Measurements from ENCODE around the gene SIRT5.
A peak's percentile ranks its signal among the peaks of the same experiment; 100 is the strongest.

SIRT5 gene

DNA sequence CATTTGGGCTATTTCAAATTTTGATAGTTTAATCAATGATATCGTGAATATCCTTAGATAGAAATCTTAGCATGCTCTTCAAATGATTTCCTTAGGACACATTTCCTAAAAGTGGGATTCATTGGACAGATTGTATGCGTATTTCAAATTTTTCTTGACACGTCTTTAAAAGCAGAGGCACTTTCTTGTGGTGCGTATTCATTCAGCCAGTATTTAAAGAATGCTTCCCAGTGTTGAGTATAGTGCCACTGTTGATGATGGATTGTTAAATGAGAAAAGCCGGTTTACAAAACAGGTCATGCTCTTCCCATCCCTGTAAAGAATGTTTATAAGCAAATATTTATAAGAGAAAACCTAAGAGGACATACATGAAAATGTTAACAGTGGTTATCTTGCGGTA is 25.6 kb downstream of the SIRT5 start:
- H3K9me3 ChIP-seq (ENCODE audit: control insufficient read depth in 5 of 5, low read length in 5 of 5): no peaks in the 10 kb centered on the region
- no peak overlapping the region for H3K4me3 ChIP-seq (ENCODE audit: low read depth in 1 of 5, low read length in 5 of 5)
- H3K9ac ChIP-seq (ENCODE audit: low read length in 5 of 5): no peak overlapping the region
- H3K36me3 ChIP-seq (ENCODE audit: control insufficient read depth in 5 of 5, insufficient read depth in 5 of 5, low read length in 5 of 5): peaks cover 35 to 60% (median 42%) of the 10 kb centered on the region in 5 donors
- no peaks in the 10 kb centered on the region for H3K27me3 ChIP-seq (ENCODE audit: control insufficient read depth in 5 of 5, insufficient read depth in 4 of 5, low read length in 5 of 5)
- no peaks in the 10 kb centered on the region for H3K4me1 ChIP-seq (ENCODE audit: control insufficient read depth in 5 of 5, insufficient read depth in 5 of 5, low read length in 5 of 5)
- H3K27ac ChIP-seq (ENCODE audit: low read depth, low read length): no peak overlapping the region

GRCh38 chr6:13604135-13604534 is 29.7 kb downstream of the SIRT5 start:
- Histone ChIP-seq H3K9ac (ENCODE audit: low read length in 5 of 5) (no peak overlapping the region), H3K4me3 (ENCODE audit: low read depth in 1 of 5, low read length in 5 of 5) (no peak overlapping the region), H3K27ac (ENCODE audit: low read depth, low read length) (no peak overlapping the region), H3K36me3 (ENCODE audit: control insufficient read depth in 5 of 5, insufficient read depth in 5 of 5, low read length in 5 of 5) (peaks cover 20 to 33% (median 27%) of the 10 kb centered on the region in 5 donors), H3K4me1 (ENCODE audit: control insufficient read depth in 5 of 5, insufficient read depth in 5 of 5, low read length in 5 of 5) (no peaks in the 10 kb centered on the region), H3K9me3 (ENCODE audit: control insufficient read depth in 5 of 5, low read length in 5 of 5) (no peaks in the 10 kb centered on the region), H3K27me3 (ENCODE audit: control insufficient read depth in 5 of 5, insufficient read depth in 4 of 5, low read length in 5 of 5) (no peaks in the 10 kb centered on the region)

DNA sequence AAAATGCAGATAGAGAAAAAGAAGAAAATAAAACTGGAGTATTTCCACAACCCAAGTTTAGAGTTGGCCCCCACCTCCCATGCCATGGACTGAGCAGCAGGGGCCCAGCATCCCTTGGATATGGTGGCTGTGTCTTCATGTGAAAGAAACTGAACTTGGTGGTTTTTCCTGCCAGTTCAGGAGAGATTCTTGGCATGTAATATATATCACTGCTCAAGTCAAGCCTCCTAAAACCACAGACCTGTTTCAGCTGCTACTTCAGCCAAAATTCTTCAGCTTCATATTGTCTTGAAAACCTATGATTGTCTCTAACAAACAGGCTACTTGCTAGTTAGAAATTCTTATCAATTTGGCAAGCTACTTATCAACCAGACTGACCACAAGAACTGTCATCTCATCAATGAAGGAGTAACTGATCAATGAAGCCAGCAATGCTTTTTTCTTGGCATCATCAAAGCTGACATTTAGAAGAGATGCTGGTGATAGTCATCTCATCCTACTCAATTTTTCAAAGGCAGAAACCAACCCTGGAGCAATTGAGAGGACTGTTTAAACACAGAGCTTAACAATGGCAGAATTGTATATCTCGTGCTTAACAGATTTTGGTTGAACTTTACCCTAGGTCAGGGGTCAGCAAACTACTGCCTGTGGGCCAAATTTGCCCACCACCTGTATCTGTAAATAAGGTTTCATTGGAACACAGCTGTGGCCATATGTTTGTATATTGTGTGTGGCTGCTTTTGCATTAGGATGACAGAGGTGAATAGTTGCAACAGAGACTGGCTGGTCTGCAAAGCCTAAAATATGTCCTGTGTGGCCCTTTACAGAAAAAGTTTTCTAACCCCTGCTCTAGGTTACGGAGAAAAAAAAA is 30.4 kb downstream of the SIRT5 start:
- no peak overlapping the region for H3K4me3 ChIP-seq (ENCODE audit: low read depth in 1 of 5, low read length in 5 of 5)
- peaks cover 17 to 31% (median 25%) of the 10 kb centered on the region in 5 donors for H3K36me3 ChIP-seq (ENCODE audit: control insufficient read depth in 5 of 5, insufficient read depth in 5 of 5, low read length in 5 of 5)
- no peaks in the 10 kb centered on the region for H3K4me1 ChIP-seq (ENCODE audit: control insufficient read depth in 5 of 5, insufficient read depth in 5 of 5, low read length in 5 of 5)
- no peaks in the 10 kb centered on the region for H3K9me3 ChIP-seq (ENCODE audit: control insufficient read depth in 5 of 5, low read length in 5 of 5)
- H3K27me3 ChIP-seq (ENCODE audit: control insufficient read depth in 5 of 5, insufficient read depth in 4 of 5, low read length in 5 of 5): no peaks in the 10 kb centered on the region
- H3K27ac ChIP-seq (ENCODE audit: low read depth, low read length): no peak overlapping the region
- no peak overlapping the region for H3K9ac ChIP-seq (ENCODE audit: low read length in 5 of 5)

DNA sequence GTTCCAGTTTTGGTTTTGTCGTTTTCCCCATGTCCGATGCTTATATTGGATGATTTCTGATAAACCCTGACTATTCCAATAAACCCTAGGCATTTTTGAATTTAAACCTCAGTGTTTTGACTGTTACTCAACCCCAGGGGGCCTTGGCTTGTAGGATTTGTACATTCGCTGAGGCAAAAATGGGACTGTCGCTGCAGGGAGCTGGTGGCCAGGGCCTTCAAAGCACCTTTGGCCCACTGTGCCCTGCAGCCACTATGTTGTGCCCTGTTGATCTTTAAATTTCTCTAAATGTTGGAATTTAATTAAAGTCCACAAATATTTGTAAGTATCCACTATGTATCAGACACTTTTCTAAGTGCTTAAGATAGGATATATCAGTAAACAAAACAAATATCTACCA is 31.2 kb downstream of the SIRT5 start:
- no peak overlapping the region for H3K27ac ChIP-seq (ENCODE audit: low read depth, low read length)
- H3K9ac ChIP-seq (ENCODE audit: low read length in 5 of 5): no peak overlapping the region
- no peak overlapping the region for H3K4me3 ChIP-seq (ENCODE audit: low read depth in 1 of 5, low read length in 5 of 5)
- H3K27me3 ChIP-seq (ENCODE audit: control insufficient read depth in 5 of 5, insufficient read depth in 4 of 5, low read length in 5 of 5): no peaks in the 10 kb centered on the region
- no peaks in the 10 kb centered on the region for H3K9me3 ChIP-seq (ENCODE audit: control insufficient read depth in 5 of 5, low read length in 5 of 5)
- H3K4me1 ChIP-seq (ENCODE audit: control insufficient read depth in 5 of 5, insufficient read depth in 5 of 5, low read length in 5 of 5): peaks cover 0 to 3% (median 0%) of the 10 kb centered on the region in 5 donors
- H3K36me3 ChIP-seq (ENCODE audit: control insufficient read depth in 5 of 5, insufficient read depth in 5 of 5, low read length in 5 of 5): peaks cover 16 to 29% (median 20%) of the 10 kb centered on the region in 5 donors

- Histone ChIP-seq H3K27me3 (ENCODE audit: control insufficient read depth in 5 of 5, insufficient read depth in 4 of 5, low read length in 5 of 5) (no peaks in the 10 kb centered on the region), H3K4me3 (ENCODE audit: low read depth in 1 of 5, low read length in 5 of 5) (no peak overlapping the region), H3K36me3 (ENCODE audit: control insufficient read depth in 5 of 5, insufficient read depth in 5 of 5, low read length in 5 of 5) (peaks cover 0 to 12% (median 2%) of the 10 kb centered on the region in 5 donors), H3K4me1 (ENCODE audit: control insufficient read depth in 5 of 5, insufficient read depth in 5 of 5, low read length in 5 of 5) (peaks cover 3 to 25% (median 22%) of the 10 kb centered on the region in 5 donors), H3K9me3 (ENCODE audit: control insufficient read depth in 5 of 5, low read length in 5 of 5) (no peaks in the 10 kb centered on the region), H3K27ac (ENCODE audit: low read depth, low read length) (no peak overlapping the region), H3K9ac (ENCODE audit: low read length in 5 of 5) (no peak overlapping the region)
These were observed 37.3 kb downstream of the SIRT5 start for GRCh38 chr6:13611715-13612114.

DNA sequence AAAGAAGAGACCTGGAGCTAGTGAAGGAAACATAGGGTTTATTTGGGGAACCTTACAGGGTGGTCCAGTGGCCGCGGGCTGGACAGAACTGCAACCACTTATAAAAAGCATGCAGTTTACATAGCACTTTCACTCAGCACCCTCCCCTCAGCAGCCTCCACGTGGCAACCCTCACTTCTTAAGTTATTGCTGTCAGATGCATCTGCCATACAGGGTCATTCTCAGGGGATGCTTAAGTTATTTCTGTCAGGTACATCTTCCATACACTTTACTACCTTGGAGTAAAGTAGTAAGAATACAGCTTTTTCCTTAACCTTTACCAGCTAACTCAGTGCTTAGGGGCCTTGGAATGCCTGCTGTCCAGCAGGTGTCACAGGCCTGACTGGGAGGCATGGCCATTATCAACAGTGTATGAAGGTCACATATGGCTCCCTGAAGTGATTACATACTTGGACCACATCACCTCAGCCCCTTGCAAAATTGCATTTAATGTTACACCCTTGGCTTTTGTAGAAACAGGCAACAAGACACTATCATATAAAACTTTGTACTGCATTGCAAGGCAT is 38.7 kb downstream of the SIRT5 start:
- no peak overlapping the region for H3K27ac ChIP-seq (ENCODE audit: low read depth, low read length)
- no peak overlapping the region for H3K9ac ChIP-seq (ENCODE audit: low read length in 5 of 5)
- no peaks in the 10 kb centered on the region for H3K27me3 ChIP-seq (ENCODE audit: control insufficient read depth in 5 of 5, insufficient read depth in 4 of 5, low read length in 5 of 5)

DNA sequence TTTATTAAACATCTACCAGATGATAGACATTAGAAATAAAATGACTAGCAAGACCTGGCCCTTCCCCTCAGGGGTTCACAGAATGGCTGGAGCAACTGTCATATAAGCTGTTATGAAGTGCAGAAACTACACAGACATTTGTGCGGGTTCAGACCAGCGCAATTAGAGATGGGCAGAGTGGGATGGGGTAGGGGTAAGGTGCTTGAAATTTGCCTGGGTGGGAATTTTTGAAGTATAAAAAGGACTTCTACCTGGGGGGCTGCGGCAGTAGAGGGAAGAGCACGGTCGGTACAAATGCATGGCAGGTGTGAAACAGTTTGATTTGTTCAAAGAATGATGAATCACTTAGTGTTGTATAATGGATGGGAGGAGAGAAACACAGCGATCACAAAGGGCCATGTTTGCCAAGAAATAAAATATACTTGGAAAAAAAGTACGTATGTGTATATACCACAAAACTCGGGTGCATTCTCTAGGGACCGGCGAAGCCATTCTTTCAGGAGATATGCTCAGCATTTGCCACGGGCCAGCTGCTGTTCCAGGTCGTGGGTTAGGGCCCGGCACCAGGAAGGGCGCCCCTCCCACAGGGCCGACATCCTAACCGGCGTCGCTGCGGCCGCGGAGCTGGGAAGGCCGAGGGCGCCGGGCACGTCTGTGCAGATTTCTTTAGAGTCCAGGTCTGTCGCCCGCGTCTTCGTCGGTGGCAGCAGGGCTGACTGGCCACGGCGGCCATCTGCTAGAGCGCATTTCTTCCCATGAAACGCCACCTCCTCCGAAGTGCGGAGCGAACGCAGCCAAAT is 39.9 kb downstream of the SIRT5 start:
- Histone ChIP-seq H3K36me3 (ENCODE audit: control insufficient read depth in 5 of 5, insufficient read depth in 5 of 5, low read length in 5 of 5) (peaks cover 14 to 33% (median 20%) of the 10 kb centered on the region in 5 donors), H3K27ac (ENCODE audit: low read depth, low read length) (peak overlapping the region; percentile 92), H3K27me3 (ENCODE audit: control insufficient read depth in 5 of 5, insufficient read depth in 4 of 5, low read length in 5 of 5) (no peaks in the 10 kb centered on the region), H3K9ac (ENCODE audit: low read length in 5 of 5) (peak overlapping the region; percentile 44 to 95 (median 91)), H3K9me3 (ENCODE audit: control insufficient read depth in 5 of 5, low read length in 5 of 5) (no peaks in the 10 kb centered on the region), H3K4me3 (ENCODE audit: low read depth in 1 of 5, low read length in 5 of 5) (peak overlapping the region; percentile 48 to 99 (median 91)), H3K4me1 (ENCODE audit: control insufficient read depth in 5 of 5, insufficient read depth in 5 of 5, low read length in 5 of 5) (peaks cover 3 to 27% (median 24%) of the 10 kb centered on the region in 5 donors)

More for the DNA sequence above, 38.7 kb downstream of the SIRT5 start:
- H3K4me1 ChIP-seq (ENCODE audit: control insufficient read depth in 5 of 5, insufficient read depth in 5 of 5, low read length in 5 of 5): peaks cover 3 to 27% (median 24%) of the 10 kb centered on the region in 5 donors
- no peaks in the 10 kb centered on the region for H3K9me3 ChIP-seq (ENCODE audit: control insufficient read depth in 5 of 5, low read length in 5 of 5)
- no peak overlapping the region for H3K4me3 ChIP-seq (ENCODE audit: low read depth in 1 of 5, low read length in 5 of 5)
- peaks cover 8 to 23% (median 11%) of the 10 kb centered on the region in 5 donors for H3K36me3 ChIP-seq (ENCODE audit: control insufficient read depth in 5 of 5, insufficient read depth in 5 of 5, low read length in 5 of 5)

- Histone ChIP-seq H3K36me3 (ENCODE audit: control insufficient read depth in 5 of 5, insufficient read depth in 5 of 5, low read length in 5 of 5) (peaks cover 19 to 41% (median 29%) of the 10 kb centered on the region in 5 donors), H3K4me3 (ENCODE audit: low read depth in 1 of 5, low read length in 5 of 5) (peak within 1 kb of the TSS; percentile 89 to 99 (median 92)), H3K4me1 (ENCODE audit: control insufficient read depth in 5 of 5, insufficient read depth in 5 of 5, low read length in 5 of 5) (peaks cover 3 to 27% (median 24%) of the 10 kb centered on the region in 5 donors), H3K27ac (ENCODE audit: low read depth, low read length) (peak within 1 kb of the TSS; percentile 92), H3K9ac (ENCODE audit: low read length in 5 of 5) (peak within 1 kb of the TSS; percentile 81 to 95 (median 92)), H3K27me3 (ENCODE audit: control insufficient read depth in 5 of 5, insufficient read depth in 4 of 5, low read length in 5 of 5) (no peaks in the 10 kb centered on the region), H3K9me3 (ENCODE audit: control insufficient read depth in 5 of 5, low read length in 5 of 5) (no peaks in the 10 kb centered on the region)
These were observed 40.8 kb downstream of the SIRT5 start, which contains the start of gene NOL7 for GRCh38 chr6:13614926-13615791. NOL7 (plus strand) TSS chr6:13615335; CDS start chr6:13615359, 24 bp downstream.

DNA sequence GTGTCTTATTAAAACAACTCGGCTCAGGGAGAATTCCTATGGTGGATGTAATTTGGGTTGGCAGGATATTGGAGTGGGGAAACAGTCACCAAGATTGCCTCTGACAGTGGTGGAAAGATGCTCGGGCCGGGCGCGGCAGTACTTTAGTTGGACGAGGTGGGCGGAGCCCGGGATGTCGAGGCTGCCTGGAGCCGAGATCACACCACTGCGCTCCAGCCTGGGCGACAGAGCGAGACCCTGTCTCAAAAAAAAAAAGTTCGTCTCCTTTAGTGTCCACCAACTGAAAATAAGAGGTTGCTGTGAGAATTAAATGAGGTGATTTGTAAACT is 41.4 kb downstream of the SIRT5 start:
- peaks cover 3 to 27% (median 23%) of the 10 kb centered on the region in 5 donors for H3K4me1 ChIP-seq (ENCODE audit: control insufficient read depth in 5 of 5, insufficient read depth in 5 of 5, low read length in 5 of 5)
- H3K27me3 ChIP-seq (ENCODE audit: control insufficient read depth in 5 of 5, insufficient read depth in 4 of 5, low read length in 5 of 5): no peaks in the 10 kb centered on the region
- peaks cover 25 to 47% (median 35%) of the 10 kb centered on the region in 5 donors for H3K36me3 ChIP-seq (ENCODE audit: control insufficient read depth in 5 of 5, insufficient read depth in 5 of 5, low read length in 5 of 5)
- H3K27ac ChIP-seq (ENCODE audit: low read depth, low read length): peak overlapping the region; percentile 92
- peak overlapping the region; percentile 81 to 95 (median 92) for H3K9ac ChIP-seq (ENCODE audit: low read length in 5 of 5)
- H3K4me3 ChIP-seq (ENCODE audit: low read depth in 1 of 5, low read length in 5 of 5): peak overlapping the region; percentile 89 to 99 (median 92)
- H3K9me3 ChIP-seq (ENCODE audit: control insufficient read depth in 5 of 5, low read length in 5 of 5): no peaks in the 10 kb centered on the region
